GM12878 (cell line): ENCODE results near the gene COL4A3.

Experiments
- BCL11A ChIP-seq: IDR thresholded peaks from 2 replicates; pipeline ENCODE4 v1.6.1; 2011; ENCODE audit warnings: low read depth, low read length
- CTCF ChIP-seq, 3 experiments: IDR thresholded peaks in 2 of 3; conservative IDR thresholded peaks in 1 of 3; 2 replicates each; pipeline ENCODE4 v1.5.1; 2011; ENCODE audit warnings: low read depth in 3 of 3, low read length in 3 of 3, mild to moderate bottlenecking in 3 of 3, control low read depth in 2 of 3, moderate library complexity in 2 of 3, inconsistent platforms in 1 of 3, mixed read lengths in 1 of 3; ENCODE audit not compliant: control insufficient read depth in 2 of 3, insufficient read depth in 1 of 3; ENCODE audit errors: extremely low read depth in 1 of 3
- HDAC2 ChIP-seq: fragments of 200-600 bp; sonication (generic); IDR thresholded peaks from 2 replicates; pipeline ENCODE4 v1.6.1; 2017
- POLR2A ChIP-seq: IDR thresholded peaks from 2 replicates; pipeline ENCODE4 v1.6.1; 2011; ENCODE audit warnings: low read depth, mild to moderate bottlenecking, low read length

GRCh38 chr2:227160164-227160563 lies 4.3 kb upstream of the COL4A3 start:
- TF ChIP-seq CTCF (IDR thresholded peaks at IDR 0.05 in 2 of 3, conservative IDR thresholded peaks at IDR 0.05 in 1 of 3; ENCODE audit: control insufficient read depth in 2 of 3, extremely low read depth in 1 of 3, insufficient read depth in 1 of 3, low read depth in 3 of 3, low read length in 3 of 3), result no peak
- TF ChIP-seq HDAC2, result no peak
- no peak for TF ChIP-seq POLR2A
- TF ChIP-seq BCL11A, result no peak
